SK-N-SH (cell line): ENCODE measurements around the gene RPIA. TPM values are rescaled to one million over a fixed set of nuclear protein-coding genes. Genes with fewer than 3 reads are reported as not detected.

Source experiments
- CTCF ChIA-PET: fragments of 300-600, 350-600 bp; formaldehyde crosslinking; extraction: SDS; loops from one replicate; lab custom pipeline; 2021; lab: Yijun Ruan, JAX
- POLR2A ChIA-PET: fragments of 350-600 bp; sonication (Branson Sonifier 250); formaldehyde crosslinking; extraction: SDS; loops from one replicate; lab custom pipeline; 2020; ENCODE audit warnings: antibody characterized with exemption, inconsistent platforms; lab: Yijun Ruan, JAX
- DNase-seq: peaks from one replicate; pipeline ENCODE4 v3.0.0; 2012
- H2AFZ ChIP-seq: fragments of 200-600 bp; sonication (generic); 2 replicates; pipeline ENCODE4 v1.8.1; 2016; ENCODE audit warnings: antibody characterized with exemption, mild to moderate bottlenecking, low read depth
- H3F3A ChIP-seq: fragments of 200-600 bp; sonication (generic); replicated peaks from 2 replicates; pipeline ENCODE3; 2016; ENCODE audit warnings: antibody characterized with exemption, mild to moderate bottlenecking; ENCODE audit not compliant: insufficient read depth
- H3K27ac ChIP-seq, 2 experiments: fragments of 200-500 bp in 1 of 2; fragments of 200-600 bp in 1 of 2; sonication (Bioruptor generic) in 1 of 2; sonication (generic), shearing (Covaris generic) in 1 of 2; 2 replicates each; pipeline versions ENCODE4 v1.5.1 to v1.6.1; 2014 to 2016; ENCODE audit warnings: low read depth in 2 of 2, inconsistent platforms in 1 of 2, low read length in 1 of 2, mild to moderate bottlenecking in 1 of 2, mixed read lengths in 1 of 2
- H3K27me3 ChIP-seq: fragments of 200-600 bp; sonication (generic), shearing (Covaris generic); 2 replicates; pipeline ENCODE4 v1.6.1; 2016; ENCODE audit warnings: mixed run types; ENCODE audit not compliant: insufficient read depth
- H3K36me3 ChIP-seq, 2 experiments: fragments of 200-500 bp in 1 of 2; fragments of 200-600 bp in 1 of 2; sonication (Bioruptor generic) in 1 of 2; sonication (generic) in 1 of 2; replicated peaks in 1 of 2; 2 replicates each; pipeline versions ENCODE3 to v1.5.1; 2014 to 2016; ENCODE audit warnings: low read length in 1 of 2, mild to moderate bottlenecking in 1 of 2; ENCODE audit not compliant: insufficient read depth in 2 of 2, control insufficient read depth in 1 of 2
- H3K4me1 ChIP-seq, 2 experiments: fragments of 200-500 bp in 1 of 2; fragments of 200-600 bp in 1 of 2; sonication (Bioruptor generic) in 1 of 2; sonication (generic), shearing (Covaris generic) in 1 of 2; 2 replicates each; pipeline versions ENCODE4 v1.5.1 to v1.6.1; 2014 to 2016; ENCODE audit warnings: low read depth in 1 of 2, low read length in 1 of 2, mixed run types in 1 of 2; ENCODE audit not compliant: insufficient read depth in 2 of 2, control insufficient read depth in 1 of 2
- H3K4me2 ChIP-seq: fragments of 200-600 bp; sonication (generic), shearing (Covaris generic); 2 replicates; pipeline ENCODE4 v1.6.1; 2017; ENCODE audit warnings: mixed run types
- H3K4me3 ChIP-seq, 2 experiments: fragments of 200-500 bp in 1 of 2; fragments of 200-600 bp in 1 of 2; sonication (Bioruptor generic) in 1 of 2; sonication (generic), shearing (Covaris generic) in 1 of 2; 2 replicates each; pipeline versions ENCODE4 v1.5.1 to v1.8.1; 2014 to 2016; ENCODE audit warnings: low read depth in 2 of 2, inconsistent platforms in 1 of 2, low read length in 1 of 2, mild to moderate bottlenecking in 1 of 2, mixed read lengths in 1 of 2, moderate library complexity in 1 of 2
- H3K79me2 ChIP-seq: fragments of 200-600 bp; sonication (generic); 2 replicates; pipeline ENCODE4 v1.8.1; 2017; ENCODE audit warnings: mild to moderate bottlenecking; ENCODE audit not compliant: insufficient read depth
- H3K9ac ChIP-seq: fragments of 200-600 bp; sonication (generic); 2 replicates; pipeline ENCODE4 v1.6.1; 2017; ENCODE audit warnings: mixed run types
- H3K9me2 ChIP-seq: fragments of 200-600 bp; sonication (generic); 2 replicates; pipeline ENCODE4 v1.6.1; 2017; ENCODE audit warnings: mixed run types
- H3K9me3 ChIP-seq: fragments of 200-600 bp; sonication (generic); 2 replicates; pipeline ENCODE4 v1.6.1; 2017; ENCODE audit warnings: mixed run types, mild to moderate bottlenecking, moderate library complexity
- H4K20me1 ChIP-seq: fragments of 200-600 bp; sonication (generic); 2 replicates; pipeline ENCODE4 v1.6.1; 2017; ENCODE audit warnings: mild to moderate bottlenecking, mixed run types; ENCODE audit not compliant: insufficient read depth
- ELF1 ChIP-seq: IDR thresholded peaks from 2 replicates; pipeline ENCODE4 v1.4.0; 2012
- GATA2 ChIP-seq: sonication (generic); formaldehyde crosslinking; IDR thresholded peaks from 2 replicates; pipeline ENCODE4 v1.5.0; 2020; ENCODE audit warnings: mild to moderate bottlenecking, missing genetic modification reagents
- JUND ChIP-seq: IDR thresholded peaks from 2 replicates; pipeline ENCODE4 v1.4.0; 2012
- NFIC ChIP-seq: IDR thresholded peaks from 2 replicates; pipeline ENCODE4 v1.4.0; 2012; ENCODE audit warnings: borderline replicate concordance
- NRF1 ChIP-seq: IDR thresholded peaks from 2 replicates; pipeline ENCODE4 v1.6.1; 2012; ENCODE audit warnings: low read depth, mild to moderate bottlenecking, low read length
- RFX5 ChIP-seq: IDR thresholded peaks from 2 replicates; pipeline ENCODE4 v1.6.1; 2012; ENCODE audit warnings: mild to moderate bottlenecking, improper control_type of control experiment, low read length
- WGBS: methylation state at CpG from one replicate; pipeline ENCODE4 v1.1.6; 2017; ENCODE audit warnings: low lambda C conversion rate; 5-methylcytosine and 5-hydroxymethylcytosine counted together
- polyA plus RNA-seq, 3 experiments: library from polyadenylated mRNA; depleted of rRNA; stranded (reverse); fragments of >200 nt; gene quantifications; 2 replicates each; pipeline ENCODE4 v1.2.3, GENCODE V29; 2012
- TF ChIP-seq, protein P1 (sequence below): fragments of 150-350 bp; IDR thresholded peaks from 2 replicates; pipeline ENCODE4 v1.6.1; 2016; ENCODE audit warnings: mild to moderate bottlenecking, low read depth, low read length
- TF ChIP-seq, protein P2 (sequence below): IDR thresholded peaks from 2 replicates; pipeline ENCODE4; 2012
- TF ChIP-seq, protein P3 (sequence below): IDR thresholded peaks from 2 replicates; pipeline ENCODE4 v1.4.0; 2012; ENCODE audit warnings: low read depth, borderline replicate concordance
- TF ChIP-seq, protein P4 (sequence below): IDR thresholded peaks from 2 replicates; pipeline ENCODE4 v1.4.0; 2012; ENCODE audit warnings: low read depth

Gene RPIA
- polyA plus RNA-seq, 1 of the 3 experiments (the other 2 are of a cell fraction), result 17.4 TPM

DNA sequence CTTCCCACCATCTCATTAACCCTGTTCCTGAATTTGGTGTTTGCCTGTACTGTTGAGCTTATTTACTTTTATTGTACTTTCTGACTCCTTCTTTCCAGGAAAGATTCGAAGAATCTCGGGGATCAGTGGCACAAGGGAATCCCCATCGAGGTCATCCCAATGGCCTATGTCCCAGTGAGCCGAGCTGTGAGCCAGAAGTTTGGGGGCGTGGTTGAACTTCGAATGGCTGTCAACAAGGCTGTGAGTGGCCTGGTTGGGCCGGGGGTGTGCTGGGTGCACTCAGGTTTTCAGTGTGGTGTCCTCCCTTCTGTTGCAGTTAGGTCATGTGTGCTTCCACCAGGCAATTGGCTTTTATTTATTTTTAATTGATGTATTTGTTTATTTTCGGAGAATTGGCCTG, 45.0 kb downstream of the RPIA start:
- Histone ChIP-seq H3K36me3 (peaks cover 17 to 33% of the 10 kb centered on the region in 2 experiments), H3F3A (peaks cover 5% of the 10 kb centered on the region), H3K9me3 (no peaks in the 10 kb centered on the region), H3K9me2 (no peaks in the 10 kb centered on the region), H4K20me1 (no peaks in the 10 kb centered on the region), H3K27me3 (no peaks in the 10 kb centered on the region), H2AFZ (no peak overlapping the region), H3K4me3 (no peak overlapping the region), H3K9ac (no peak overlapping the region), H3K27ac (no peak overlapping the region), H3K4me1 (peaks cover 8 to 18% of the 10 kb centered on the region in 2 experiments; a peak in 2 of 4 replicates), H3K79me2 (no peaks in the 10 kb centered on the region), H3K4me2 (no peak overlapping the region)
- no peak for DNase-seq
- CTCF ChIA-PET, result interaction anchor here (0.9 kb wide), 1 partner anchor 11 kb away, joined by 4 read pairs; no protein-coding TSS in a partner anchor
- TF ChIP-seq, protein P1, sequence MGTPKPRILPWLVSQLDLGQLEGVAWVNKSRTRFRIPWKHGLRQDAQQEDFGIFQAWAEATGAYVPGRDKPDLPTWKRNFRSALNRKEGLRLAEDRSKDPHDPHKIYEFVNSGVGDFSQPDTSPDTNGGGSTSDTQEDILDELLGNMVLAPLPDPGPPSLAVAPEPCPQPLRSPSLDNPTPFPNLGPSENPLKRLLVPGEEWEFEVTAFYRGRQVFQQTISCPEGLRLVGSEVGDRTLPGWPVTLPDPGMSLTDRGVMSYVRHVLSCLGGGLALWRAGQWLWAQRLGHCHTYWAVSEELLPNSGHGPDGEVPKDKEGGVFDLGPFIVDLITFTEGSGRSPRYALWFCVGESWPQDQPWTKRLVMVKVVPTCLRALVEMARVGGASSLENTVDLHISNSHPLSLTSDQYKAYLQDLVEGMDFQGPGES, result no peak
- TF ChIP-seq RFX5 (no peak), JUND (no peak), ELF1 (no peak), NFIC (no peak)
- TF ChIP-seq, protein P2, sequence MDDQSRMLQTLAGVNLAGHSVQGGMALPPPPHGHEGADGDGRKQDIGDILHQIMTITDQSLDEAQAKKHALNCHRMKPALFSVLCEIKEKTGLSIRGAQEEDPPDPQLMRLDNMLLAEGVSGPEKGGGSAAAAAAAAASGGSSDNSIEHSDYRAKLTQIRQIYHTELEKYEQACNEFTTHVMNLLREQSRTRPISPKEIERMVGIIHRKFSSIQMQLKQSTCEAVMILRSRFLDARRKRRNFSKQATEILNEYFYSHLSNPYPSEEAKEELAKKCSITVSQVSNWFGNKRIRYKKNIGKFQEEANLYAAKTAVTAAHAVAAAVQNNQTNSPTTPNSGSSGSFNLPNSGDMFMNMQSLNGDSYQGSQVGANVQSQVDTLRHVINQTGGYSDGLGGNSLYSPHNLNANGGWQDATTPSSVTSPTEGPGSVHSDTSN, result no peak
- TF ChIP-seq, protein P3, sequence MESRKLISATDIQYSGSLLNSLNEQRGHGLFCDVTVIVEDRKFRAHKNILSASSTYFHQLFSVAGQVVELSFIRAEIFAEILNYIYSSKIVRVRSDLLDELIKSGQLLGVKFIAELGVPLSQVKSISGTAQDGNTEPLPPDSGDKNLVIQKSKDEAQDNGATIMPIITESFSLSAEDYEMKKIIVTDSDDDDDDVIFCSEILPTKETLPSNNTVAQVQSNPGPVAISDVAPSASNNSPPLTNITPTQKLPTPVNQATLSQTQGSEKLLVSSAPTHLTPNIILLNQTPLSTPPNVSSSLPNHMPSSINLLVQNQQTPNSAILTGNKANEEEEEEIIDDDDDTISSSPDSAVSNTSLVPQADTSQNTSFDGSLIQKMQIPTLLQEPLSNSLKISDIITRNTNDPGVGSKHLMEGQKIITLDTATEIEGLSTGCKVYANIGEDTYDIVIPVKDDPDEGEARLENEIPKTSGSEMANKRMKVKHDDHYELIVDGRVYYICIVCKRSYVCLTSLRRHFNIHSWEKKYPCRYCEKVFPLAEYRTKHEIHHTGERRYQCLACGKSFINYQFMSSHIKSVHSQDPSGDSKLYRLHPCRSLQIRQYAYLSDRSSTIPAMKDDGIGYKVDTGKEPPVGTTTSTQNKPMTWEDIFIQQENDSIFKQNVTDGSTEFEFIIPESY, result no peak
- TF ChIP-seq, protein P4, sequence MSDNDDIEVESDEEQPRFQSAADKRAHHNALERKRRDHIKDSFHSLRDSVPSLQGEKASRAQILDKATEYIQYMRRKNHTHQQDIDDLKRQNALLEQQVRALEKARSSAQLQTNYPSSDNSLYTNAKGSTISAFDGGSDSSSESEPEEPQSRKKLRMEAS, result no peak
- POLR2A ChIA-PET, result no interaction called here
- WGBS, result 87% methylated on average over 8 of the region's 8 CpGs

DNA sequence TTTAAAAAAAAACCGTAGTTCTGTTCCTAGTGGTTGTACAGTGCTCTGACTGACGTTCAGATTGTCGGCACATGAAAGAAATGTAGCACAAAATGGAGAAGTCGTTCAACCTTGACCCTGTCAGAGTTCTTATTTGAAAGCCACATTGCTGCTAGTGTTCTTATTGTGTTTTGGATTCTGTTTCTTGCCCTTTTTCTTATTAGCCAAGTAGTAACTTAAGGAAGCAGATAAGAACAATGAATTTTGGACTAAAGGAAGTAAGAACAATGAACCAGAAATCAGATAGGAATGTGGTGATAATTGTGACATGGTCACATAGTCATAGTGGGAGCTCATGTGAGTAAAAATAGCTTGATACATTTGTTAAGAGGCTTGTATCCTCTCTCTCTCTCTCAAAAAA, 45.9 kb downstream of the RPIA start:
- Histone ChIP-seq H2AFZ (no peak overlapping the region), H3F3A (peaks cover 5% of the 10 kb centered on the region), H3K27me3 (no peaks in the 10 kb centered on the region), H3K79me2 (no peaks in the 10 kb centered on the region), H3K4me1 (peaks cover 8 to 18% of the 10 kb centered on the region in 2 experiments; a peak in 2 of 4 replicates), H3K27ac (no peak overlapping the region), H3K9me2 (no peaks in the 10 kb centered on the region), H3K36me3 (peaks cover 22 to 33% of the 10 kb centered on the region in 2 experiments), H3K9me3 (no peaks in the 10 kb centered on the region), H3K9ac (no peak overlapping the region), H3K4me3 (no peak overlapping the region), H4K20me1 (no peaks in the 10 kb centered on the region), H3K4me2 (no peak overlapping the region)
- CTCF ChIA-PET, result interaction anchor here (1.2 to 4.1 kb wide), 2 partner anchors 13 to 17 kb away, joined by 3 to 50 read pairs; no protein-coding TSS in a partner anchor
- TF ChIP-seq GATA2 (CRISPR knock-in tag) (no peak), NRF1 (no peak)
- TF ChIP-seq, protein P4, result no peak
- WGBS, result 91% methylated on average over 4 of the region's 4 CpGs
- DNase-seq, result no peak
- POLR2A ChIA-PET, result interaction anchor here (0.6 kb wide), 1 partner anchor 28 kb away, joined by 3 read pairs; no protein-coding TSS in a partner anchor
